ENCODE measurements around the gene ADIPOR1.
"Not testable (repeated sequence)": the region's sequence is repeated elsewhere in the genome, so short reads cannot be mapped to it uniquely, and the experiment has no call there.

The ADIPOR1 gene, protein sequence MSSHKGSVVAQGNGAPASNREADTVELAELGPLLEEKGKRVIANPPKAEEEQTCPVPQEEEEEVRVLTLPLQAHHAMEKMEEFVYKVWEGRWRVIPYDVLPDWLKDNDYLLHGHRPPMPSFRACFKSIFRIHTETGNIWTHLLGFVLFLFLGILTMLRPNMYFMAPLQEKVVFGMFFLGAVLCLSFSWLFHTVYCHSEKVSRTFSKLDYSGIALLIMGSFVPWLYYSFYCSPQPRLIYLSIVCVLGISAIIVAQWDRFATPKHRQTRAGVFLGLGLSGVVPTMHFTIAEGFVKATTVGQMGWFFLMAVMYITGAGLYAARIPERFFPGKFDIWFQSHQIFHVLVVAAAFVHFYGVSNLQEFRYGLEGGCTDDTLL

DNA sequence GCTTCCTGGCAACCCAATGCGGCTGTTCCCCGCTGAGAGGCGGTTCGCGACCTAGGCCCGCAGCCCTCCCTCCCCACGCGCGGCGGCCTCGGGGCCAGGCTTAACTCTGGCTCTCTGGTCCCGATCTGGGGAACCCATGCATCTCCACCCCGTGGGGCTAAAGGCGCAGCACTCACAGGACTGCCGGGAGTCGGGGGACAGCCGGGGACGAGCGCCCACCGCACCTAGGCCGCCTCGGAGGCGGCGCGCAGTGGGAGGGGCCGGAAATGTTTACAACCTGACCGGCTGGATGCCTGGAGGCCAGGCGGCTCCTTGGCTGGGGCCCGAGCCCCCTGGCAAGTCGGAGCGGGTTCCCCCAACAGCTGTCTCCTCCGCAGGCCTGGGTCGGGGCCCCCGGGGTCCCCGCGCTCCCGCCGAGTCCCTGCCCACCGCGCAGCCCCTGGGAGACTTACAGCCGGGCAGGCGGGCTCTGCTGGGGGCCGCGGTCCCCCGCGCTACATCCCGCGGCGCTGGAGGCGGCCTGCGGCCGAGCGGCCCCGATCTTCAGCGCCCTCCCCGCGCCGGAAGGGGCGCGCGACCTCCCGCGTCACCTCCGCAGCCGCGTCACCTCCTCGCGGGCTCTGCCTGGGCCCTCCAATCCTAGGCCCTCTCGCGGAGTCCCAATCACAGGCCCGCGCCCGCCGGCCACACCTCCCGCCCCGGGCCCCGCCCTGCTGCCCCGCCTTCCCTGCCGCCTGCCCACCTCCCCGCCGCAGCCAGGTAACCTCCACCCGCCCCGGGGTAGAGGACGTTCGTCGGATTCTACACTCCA is at the start of gene ADIPOR1:
ADIPOR1 (minus strand) TSS at position 580 of the 811 bp plus-strand sequence. CDS start 7,242 bp downstream, outside the sequence.
- peaks cover 5% of the 10 kb centered on the region for H3K4me1 ChIP-seq
- H3K4me2 ChIP-seq (ENCODE audit: low read length) = peak within 1 kb of the TSS; percentile 83
- TF ChIP-seq, protein P1, sequence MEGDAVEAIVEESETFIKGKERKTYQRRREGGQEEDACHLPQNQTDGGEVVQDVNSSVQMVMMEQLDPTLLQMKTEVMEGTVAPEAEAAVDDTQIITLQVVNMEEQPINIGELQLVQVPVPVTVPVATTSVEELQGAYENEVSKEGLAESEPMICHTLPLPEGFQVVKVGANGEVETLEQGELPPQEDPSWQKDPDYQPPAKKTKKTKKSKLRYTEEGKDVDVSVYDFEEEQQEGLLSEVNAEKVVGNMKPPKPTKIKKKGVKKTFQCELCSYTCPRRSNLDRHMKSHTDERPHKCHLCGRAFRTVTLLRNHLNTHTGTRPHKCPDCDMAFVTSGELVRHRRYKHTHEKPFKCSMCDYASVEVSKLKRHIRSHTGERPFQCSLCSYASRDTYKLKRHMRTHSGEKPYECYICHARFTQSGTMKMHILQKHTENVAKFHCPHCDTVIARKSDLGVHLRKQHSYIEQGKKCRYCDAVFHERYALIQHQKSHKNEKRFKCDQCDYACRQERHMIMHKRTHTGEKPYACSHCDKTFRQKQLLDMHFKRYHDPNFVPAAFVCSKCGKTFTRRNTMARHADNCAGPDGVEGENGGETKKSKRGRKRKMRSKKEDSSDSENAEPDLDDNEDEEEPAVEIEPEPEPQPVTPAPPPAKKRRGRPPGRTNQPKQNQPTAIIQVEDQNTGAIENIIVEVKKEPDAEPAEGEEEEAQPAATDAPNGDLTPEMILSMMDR (IDR thresholded peaks at IDR 0.05) = peak; percentile 8
- peak within 1 kb of the TSS; percentile 63 for H3K9ac ChIP-seq
- peak within 1 kb of the TSS; percentile 79 for H3K4me3 ChIP-seq (ENCODE audit: low read depth, low read length)
- H3K27me3 ChIP-seq (ENCODE audit: control insufficient read depth, insufficient read depth, low read length) = no peaks in the 10 kb centered on the region
- H3K27ac ChIP-seq = peak within 1 kb of the TSS; percentile 46
- peaks cover 10% of the 10 kb centered on the region for H3K79me2 ChIP-seq
- H2AFZ ChIP-seq = peak within 1 kb of the TSS; percentile 86
- no peaks in the 10 kb centered on the region for H3K36me3 ChIP-seq (ENCODE audit: control insufficient read depth, insufficient read depth, low read length)
- H3K9me3 ChIP-seq (ENCODE audit: control insufficient read depth, low read length) = no peaks in the 10 kb centered on the region

DNA sequence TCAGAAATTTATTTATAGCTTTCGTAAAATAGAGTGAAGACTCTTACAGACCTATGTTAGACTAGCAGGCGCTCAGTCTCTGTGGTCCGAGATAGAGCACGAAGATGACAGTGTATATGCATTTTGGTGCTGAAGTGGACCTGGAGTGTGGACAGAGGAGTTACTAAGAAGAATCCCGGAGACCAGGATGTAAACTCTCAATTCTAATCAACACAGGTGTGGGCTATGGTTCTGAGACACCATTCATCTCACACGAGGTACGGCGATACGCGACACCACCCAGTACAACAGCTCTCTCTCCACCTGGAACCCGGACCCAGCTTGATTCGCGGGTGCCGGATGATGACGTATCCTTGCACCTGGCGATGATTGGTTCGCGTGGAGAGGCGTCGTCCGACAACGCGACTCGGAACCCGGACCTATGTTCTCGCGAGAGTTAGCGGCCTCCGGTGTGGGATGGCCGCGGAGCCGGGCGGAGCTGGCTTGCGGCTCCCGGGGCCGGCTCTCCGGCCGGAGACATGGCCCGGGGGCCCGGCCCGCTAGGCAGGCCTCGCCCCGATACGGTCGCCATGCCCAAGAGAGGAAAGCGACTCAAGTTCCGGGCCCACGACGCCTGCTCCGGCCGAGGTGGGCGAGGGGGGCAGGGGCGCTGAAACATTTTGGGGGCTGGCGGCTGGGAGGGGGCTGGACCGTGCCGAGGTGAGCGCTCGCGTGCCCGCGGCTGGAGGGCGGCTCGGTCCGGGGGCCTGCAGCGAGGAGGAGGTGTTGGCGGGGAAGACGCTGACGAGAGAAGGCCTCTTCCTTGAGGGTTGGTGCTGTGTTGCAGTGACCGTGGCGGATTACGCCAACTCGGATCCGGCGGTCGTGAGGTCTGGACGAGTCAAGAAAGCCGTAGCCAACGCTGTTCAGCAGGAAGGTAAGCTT is 49.1 kb upstream of the ADIPOR1 start, which contains the start of gene TMEM183A:
TMEM183A (plus strand) TSS at position 427 of the 924 bp plus-strand sequence; CDS start at position 519, 92 bp downstream.
- peaks cover 3% of the 10 kb centered on the region for H3K79me2 ChIP-seq
- peak within 1 kb of the TSS; percentile 65 for H3K4me2 ChIP-seq (ENCODE audit: low read length)
- H3K36me3 ChIP-seq (ENCODE audit: control insufficient read depth, insufficient read depth, low read length) = no peaks in the 10 kb centered on the region
- peak within 1 kb of the TSS; percentile 90 for H2AFZ ChIP-seq
- H3K4me1 ChIP-seq = no peaks in the 10 kb centered on the region
- peak within 1 kb of the TSS; percentile 87 for H3K27ac ChIP-seq
- H3K27me3 ChIP-seq (ENCODE audit: control insufficient read depth, insufficient read depth, low read length) = no peaks in the 10 kb centered on the region
- peak within 1 kb of the TSS; percentile 71 for H3K4me3 ChIP-seq (ENCODE audit: low read depth, low read length)
- no peaks in the 10 kb centered on the region for H3K9me3 ChIP-seq (ENCODE audit: control insufficient read depth, low read length)
- H3K9ac ChIP-seq = peak within 1 kb of the TSS; percentile 94
- TF ChIP-seq, protein P1 (IDR thresholded peaks at IDR 0.05) = no peak

DNA sequence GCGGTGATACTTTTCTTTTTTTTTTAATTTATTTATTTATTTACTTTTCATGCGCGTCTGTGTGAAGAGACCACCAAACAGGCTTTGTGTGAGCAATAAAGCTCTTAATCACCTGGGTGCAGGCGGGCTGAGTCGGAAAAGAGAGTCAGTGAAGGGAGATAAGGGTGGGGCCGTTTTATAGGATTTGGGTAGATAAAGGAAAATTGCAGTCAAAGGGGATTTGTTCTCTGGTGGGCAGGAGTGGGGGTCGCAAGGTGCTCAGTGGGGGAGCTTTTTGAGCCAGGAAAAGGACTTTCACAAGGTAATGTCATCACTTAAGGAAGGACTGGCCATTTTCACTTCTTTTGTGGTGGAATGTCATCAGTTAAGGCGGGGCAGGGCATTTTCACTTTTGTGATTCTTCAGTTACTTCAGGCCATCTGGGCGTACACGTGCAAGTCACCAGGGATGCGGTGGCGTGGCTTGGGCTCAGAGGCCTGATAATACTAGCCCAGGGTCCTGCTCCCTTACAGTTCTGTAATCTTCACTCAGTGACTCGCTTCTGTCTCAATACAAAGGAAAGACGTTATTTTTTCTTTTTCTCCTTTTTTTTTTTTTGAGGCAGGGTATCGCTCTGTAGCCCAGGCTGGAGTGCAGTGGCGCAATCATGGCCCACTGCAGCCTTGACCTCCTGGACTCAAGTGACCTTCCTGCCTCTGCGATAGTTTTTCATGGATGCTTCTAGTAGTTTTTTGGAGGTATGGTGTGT is 47.5 kb upstream of the ADIPOR1 start:
- H3K9me3 ChIP-seq (ENCODE audit: control insufficient read depth, low read length); H2AFZ ChIP-seq; H3K27me3 ChIP-seq (ENCODE audit: control insufficient read depth, insufficient read depth, low read length); H3K4me1 ChIP-seq; H3K79me2 ChIP-seq; H3K4me3 ChIP-seq (ENCODE audit: low read depth, low read length); H3K27ac ChIP-seq; H3K36me3 ChIP-seq (ENCODE audit: control insufficient read depth, insufficient read depth, low read length); H3K9ac ChIP-seq; H3K4me2 ChIP-seq (ENCODE audit: low read length): not testable (repeated sequence)

DNA sequence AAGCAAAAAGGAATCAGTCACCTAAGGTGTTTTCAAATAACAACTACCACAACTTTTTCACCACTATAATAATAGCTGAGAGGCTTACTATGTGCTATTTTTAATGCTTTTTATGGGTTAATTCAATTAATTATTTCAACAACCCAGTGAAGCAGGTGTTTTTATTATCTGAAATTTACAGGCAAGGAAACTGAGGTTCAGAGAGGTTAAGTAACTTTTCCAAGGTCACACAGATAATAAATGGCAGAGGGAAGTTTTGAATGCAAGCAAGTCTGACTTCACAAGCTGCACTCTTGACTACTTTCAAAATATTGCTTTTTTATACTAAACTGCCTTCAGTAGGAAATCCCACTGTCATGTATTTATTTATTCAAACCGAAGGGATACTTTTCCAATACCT is 44.8 kb upstream of the ADIPOR1 start:
- no peak overlapping the region for H3K4me2 ChIP-seq (ENCODE audit: low read length)
- no peaks in the 10 kb centered on the region for H3K79me2 ChIP-seq
- no peaks in the 10 kb centered on the region for H3K4me1 ChIP-seq
- no peaks in the 10 kb centered on the region for H3K36me3 ChIP-seq (ENCODE audit: control insufficient read depth, insufficient read depth, low read length)
- no peaks in the 10 kb centered on the region for H3K9me3 ChIP-seq (ENCODE audit: control insufficient read depth, low read length)
- no peak overlapping the region for H3K4me3 ChIP-seq (ENCODE audit: low read depth, low read length)
- TF ChIP-seq, protein P1 (IDR thresholded peaks at IDR 0.05) = no peak
- no peak overlapping the region for H3K9ac ChIP-seq
- no peak overlapping the region for H2AFZ ChIP-seq
- no peak overlapping the region for H3K27ac ChIP-seq
- H3K27me3 ChIP-seq (ENCODE audit: control insufficient read depth, insufficient read depth, low read length) = no peaks in the 10 kb centered on the region
